Karpas-422 (cell line): ENCODE results near the gene ATXN7L3. TPM values are rescaled to one million over a fixed set of nuclear protein-coding genes. Genes with fewer than 3 reads are reported as not detected.

Source experiments
- DNase-seq: peaks from one replicate; pipeline ENCODE4 v3.0.0-alpha.2; 2015
- H2AFZ ChIP-seq: fragments of 200-600 bp; sonication (generic); 2 replicates; pipeline ENCODE4 v1.6.1; 2014; ENCODE audit warnings: antibody characterized with exemption, low read length, mixed read lengths
- H3K27ac ChIP-seq: fragments of 200-600 bp; sonication (generic); 2 replicates; pipeline ENCODE4 v1.5.1; 2014; ENCODE audit warnings: mild to moderate bottlenecking, low read length, moderate library complexity
- H3K27me3 ChIP-seq: fragments of 200-600 bp; sonication (generic); 2 replicates; pipeline ENCODE4 v1.6.1; 2014; ENCODE audit warnings: low read length, mixed read lengths
- H3K36me3 ChIP-seq: fragments of 200-600 bp; sonication (generic); 2 replicates; pipeline ENCODE4 v1.6.1; 2014; ENCODE audit warnings: low read length, mixed read lengths; ENCODE audit not compliant: insufficient read depth
- H3K4me1 ChIP-seq: fragments of 200-600 bp; sonication (generic); 2 replicates; pipeline ENCODE4 v1.6.1; 2014; ENCODE audit warnings: mild to moderate bottlenecking, low read length, mixed read lengths
- H3K4me2 ChIP-seq: fragments of 200-600 bp; sonication (generic); 2 replicates; pipeline ENCODE4 v1.6.1; 2014; ENCODE audit warnings: low read length, low read depth, mild to moderate bottlenecking; ENCODE audit not compliant: poor library complexity, severe bottlenecking
- H3K4me3 ChIP-seq: fragments of 200-600 bp; sonication (generic); 2 replicates; pipeline ENCODE4 v1.5.1; 2014; ENCODE audit warnings: mild to moderate bottlenecking, antibody characterized with exemption, low read length, mixed read lengths
- H3K79me2 ChIP-seq: fragments of 200-600 bp; sonication (generic); 2 replicates; pipeline ENCODE4 v1.6.1; 2014; ENCODE audit warnings: mild to moderate bottlenecking, low read length, mixed read lengths
- H3K9ac ChIP-seq: fragments of 200-600 bp; sonication (generic); 2 replicates; pipeline ENCODE4 v1.6.0; 2014; ENCODE audit warnings: low read length
- H3K9me2 ChIP-seq: fragments of 200-600 bp; sonication (generic), shearing (Covaris generic); replicated peaks from 2 replicates; pipeline ENCODE4 v1.6.0; 2014; ENCODE audit warnings: mild to moderate bottlenecking, low read length, moderate library complexity; ENCODE audit not compliant: insufficient read depth
- H3K9me3 ChIP-seq: fragments of 300-700, 200-600 bp; sonication (generic); 2 replicates; pipeline ENCODE4 v1.6.1; 2014; ENCODE audit warnings: low read length, mixed read lengths
- H4K20me1 ChIP-seq: fragments of 200-600 bp; sonication (generic); 2 replicates; pipeline ENCODE4 v1.6.1; 2014; ENCODE audit warnings: mild to moderate bottlenecking, antibody characterized with exemption, low read length, low read depth; ENCODE audit not compliant: insufficient read depth
- total RNA-seq: library from RNA; depleted of rRNA; stranded (reverse); fragments of >200 nt; shearing (Covaris generic); gene quantifications from 2 replicates; pipeline ENCODE4 v1.2.3, GENCODE V29; 2014; ENCODE audit warnings: low replicate concordance

Gene ATXN7L3
- total RNA-seq, 1 experiment from 2014 or later: 29.0 TPM

- no peak overlapping the region for H3K27ac ChIP-seq
- no peak overlapping the region for H3K4me3 ChIP-seq
- H4K20me1 ChIP-seq: no peaks in the 10 kb centered on the region
- H3K9me3 ChIP-seq: no peaks in the 10 kb centered on the region
- no peak overlapping the region for H3K9ac ChIP-seq
- H2AFZ ChIP-seq: no peak overlapping the region
- peaks cover 33% of the 10 kb centered on the region for H3K4me1 ChIP-seq
- no peak for DNase-seq
- H3K27me3 ChIP-seq: no peaks in the 10 kb centered on the region
- H3K36me3 ChIP-seq: peaks cover 41% of the 10 kb centered on the region
- H3K79me2 ChIP-seq: peaks cover 32% of the 10 kb centered on the region
- no peaks in the 10 kb centered on the region for H3K9me2 ChIP-seq
- H3K4me2 ChIP-seq: no peak overlapping the region
Measured at GRCh38 chr17:44214896-44215295, 15.2 kb upstream of the ATXN7L3 start.

GRCh38 chr17:44214230-44214494 is 14.5 kb upstream of the ATXN7L3 start:
- DNase-seq: no peak
- no peak overlapping the region for H3K4me2 ChIP-seq
- no peaks in the 10 kb centered on the region for H3K9me2 ChIP-seq
- peaks cover 39% of the 10 kb centered on the region for H3K79me2 ChIP-seq
- H3K27me3 ChIP-seq: no peaks in the 10 kb centered on the region
- H3K4me3 ChIP-seq: no peak overlapping the region
- H3K9me3 ChIP-seq: no peaks in the 10 kb centered on the region
- H3K27ac ChIP-seq: no peak overlapping the region
- peaks cover 35% of the 10 kb centered on the region for H3K4me1 ChIP-seq
- no peaks in the 10 kb centered on the region for H4K20me1 ChIP-seq
- peaks cover 48% of the 10 kb centered on the region for H3K36me3 ChIP-seq
- no peak overlapping the region for H2AFZ ChIP-seq
- no peak overlapping the region for H3K9ac ChIP-seq

GRCh38 chr17:44213403-44214229 is 13.9 kb upstream of the ATXN7L3 start:
- H3K4me2 ChIP-seq: no peak overlapping the region
- no peak overlapping the region for H3K9ac ChIP-seq
- H3K36me3 ChIP-seq: peaks cover 54% of the 10 kb centered on the region
- no peak overlapping the region for H3K27ac ChIP-seq
- H3K4me1 ChIP-seq: peaks cover 35% of the 10 kb centered on the region
- no peaks in the 10 kb centered on the region for H3K9me3 ChIP-seq
- peaks cover 40% of the 10 kb centered on the region for H3K79me2 ChIP-seq
- no peaks in the 10 kb centered on the region for H4K20me1 ChIP-seq
- no peak for DNase-seq
- no peaks in the 10 kb centered on the region for H3K9me2 ChIP-seq
- H3K27me3 ChIP-seq: no peaks in the 10 kb centered on the region
- H2AFZ ChIP-seq: no peak overlapping the region
- no peak overlapping the region for H3K4me3 ChIP-seq

GRCh38 chr17:44212507-44213402 is 13.1 kb upstream of the ATXN7L3 start:
- peaks cover 33% of the 10 kb centered on the region for H3K4me1 ChIP-seq
- no peak overlapping the region for H3K4me2 ChIP-seq
- DNase-seq: no peak
- peaks cover 38% of the 10 kb centered on the region for H3K79me2 ChIP-seq
- H3K4me3 ChIP-seq: no peak overlapping the region
- H3K27me3 ChIP-seq: no peaks in the 10 kb centered on the region
- H3K9me2 ChIP-seq: no peaks in the 10 kb centered on the region
- no peaks in the 10 kb centered on the region for H4K20me1 ChIP-seq
- no peak overlapping the region for H3K27ac ChIP-seq
- H2AFZ ChIP-seq: no peak overlapping the region
- H3K9ac ChIP-seq: no peak overlapping the region
- no peaks in the 10 kb centered on the region for H3K9me3 ChIP-seq
- H3K36me3 ChIP-seq: peaks cover 59% of the 10 kb centered on the region

- Histone ChIP-seq H3K4me2 (peak overlapping the region; percentile 10), H3K79me2 (peaks cover 26% of the 10 kb centered on the region), H4K20me1 (no peaks in the 10 kb centered on the region), H3K9me3 (no peaks in the 10 kb centered on the region), H3K4me1 (peaks cover 21% of the 10 kb centered on the region), H3K27me3 (no peaks in the 10 kb centered on the region), H2AFZ (no peak overlapping the region), H3K9me2 (no peaks in the 10 kb centered on the region), H3K4me3 (no peak overlapping the region), H3K27ac (no peak overlapping the region), H3K36me3 (peaks cover 50% of the 10 kb centered on the region), H3K9ac (no peak overlapping the region)
- DNase-seq: no peak
Measured at GRCh38 chr17:44211281-44212265, 11.9 kb upstream of the ATXN7L3 start.

- Histone ChIP-seq H3K36me3 (peaks cover 40% of the 10 kb centered on the region), H3K79me2 (peaks cover 16% of the 10 kb centered on the region), H3K27ac (peak overlapping the region; percentile 31; the same call in 1 of the 2 replicates), H3K4me1 (peaks cover 13% of the 10 kb centered on the region), H3K9me3 (no peaks in the 10 kb centered on the region), H3K4me2 (peak overlapping the region; percentile 39), H4K20me1 (no peaks in the 10 kb centered on the region), H3K9me2 (no peaks in the 10 kb centered on the region), H3K4me3 (peak overlapping the region; percentile 20; the same call in 1 of the 2 replicates), H2AFZ (no peak overlapping the region), H3K9ac (peak overlapping the region; percentile 44), H3K27me3 (no peaks in the 10 kb centered on the region)
- DNase-seq: peak; percentile 96
Measured at GRCh38 chr17:44210342-44211192, 10.9 kb upstream of the ATXN7L3 start.

GRCh38 chr17:44209786-44210341 is 10.2 kb upstream of the ATXN7L3 start:
- Histone ChIP-seq H3K79me2 (peaks cover 14% of the 10 kb centered on the region; the same call in 1 of the 2 replicates), H3K27me3 (no peaks in the 10 kb centered on the region), H3K4me1 (peaks cover 13% of the 10 kb centered on the region), H3K27ac (peak overlapping the region; percentile 31; the same call in 1 of the 2 replicates), H3K9ac (peak overlapping the region; percentile 44), H3K4me3 (peak overlapping the region; percentile 20; the same call in 1 of the 2 replicates), H3K9me2 (no peaks in the 10 kb centered on the region), H4K20me1 (no peaks in the 10 kb centered on the region), H2AFZ (no peak overlapping the region), H3K9me3 (no peaks in the 10 kb centered on the region), H3K4me2 (peak overlapping the region; percentile 39), H3K36me3 (peaks cover 33% of the 10 kb centered on the region)
- DNase-seq: no peak
